Endothelial cell of umbilical vein (primary cell): ENCODE data around the gene DKK3. TPM values are rescaled to one million over a fixed set of nuclear protein-coding genes. Genes with fewer than 3 reads are reported as not detected.

Experiments
- BruUV-seq: library from RNA; stranded (reverse); fragments of 400-500 nt; replicated peaks from 2 replicates; lab custom pipeline; 2021; lab: Mats Ljungman, UMichigan
- CTCF ChIA-PET: fragments of 300-600, 350-600 bp; sonication (Branson Sonifier 250); formaldehyde crosslinking; loops from one replicate; lab custom pipeline; 2021; ENCODE audit warnings: antibody characterized with exemption, inconsistent platforms; lab: Charles Lee
- POLR2A ChIA-PET: fragments of 300-600, 350-600 bp; sonication (Branson Sonifier 250); formaldehyde crosslinking; loops from one replicate; lab custom pipeline; 2021; ENCODE audit warnings: antibody characterized with exemption, inconsistent platforms; lab: Charles Lee
- DNase-seq: peaks from one replicate; pipeline ENCODE4 v3.0.0-alpha.2; 2011; ENCODE audit warnings: low read depth, low spot score
- FAIRE-seq: peaks from 2 replicates; lab custom pipeline; 2011; peaks lifted over from hg19 to GRCh38; lab: Jason Lieb, UNC
- H2AFZ ChIP-seq: 2 replicates; pipeline ENCODE4 v1.6.0; 2012; ENCODE audit warnings: low read depth, low read length, control low read depth, inconsistent platforms
- H3K27ac ChIP-seq: 2 replicates; pipeline ENCODE4 v1.5.1; 2011; ENCODE audit warnings: low read depth, mild to moderate bottlenecking, control low read depth, low read length, moderate library complexity; ENCODE audit not compliant: insufficient read depth
- H3K27me3 ChIP-seq, 2 experiments: 2 replicates each; pipeline versions ENCODE4 v1.6.0 to v1.6.1; 2011; ENCODE audit warnings: low read length in 2 of 2, mixed read lengths in 1 of 2; ENCODE audit not compliant: control insufficient read depth in 2 of 2, insufficient read depth in 2 of 2
- H3K36me3 ChIP-seq, 2 experiments: 2 replicates in 1 of 2; 3 replicates in 1 of 2; pipeline ENCODE4 v1.5.1; 2011; ENCODE audit warnings: low read length in 2 of 2, mild to moderate bottlenecking in 1 of 2, moderate library complexity in 1 of 2; ENCODE audit not compliant: control insufficient read depth in 2 of 2, insufficient read depth in 2 of 2; ENCODE audit errors: extremely low read depth in 1 of 2
- H3K4me1 ChIP-seq: 3 replicates; pipeline ENCODE4 v1.5.1; 2011; ENCODE audit warnings: mild to moderate bottlenecking, low read length; ENCODE audit not compliant: control insufficient read depth, insufficient read depth; ENCODE audit errors: extremely low read depth
- H3K4me2 ChIP-seq: 2 replicates; pipeline ENCODE4 v1.6.1; 2011; ENCODE audit warnings: low read length, control low read depth, mixed read lengths; ENCODE audit not compliant: insufficient read depth
- H3K4me3 ChIP-seq, 3 experiments: fragments of 200-600 bp in 1 of 3; sonication (generic), shearing (Covaris generic) in 1 of 3; replicated peaks in 1 of 3; 2 replicates each; pipeline ENCODE4 v1.5.1; 2011 to 2016; ENCODE audit warnings: control low read depth in 3 of 3, low read length in 3 of 3, mild to moderate bottlenecking in 2 of 3, inconsistent platforms in 1 of 3, low read depth in 1 of 3, moderate library complexity in 1 of 3; ENCODE audit not compliant: insufficient read depth in 1 of 3
- H3K79me2 ChIP-seq: 2 replicates; pipeline ENCODE4 v1.6.0; 2012; ENCODE audit warnings: low read length, inconsistent platforms; ENCODE audit not compliant: control insufficient read depth, insufficient read depth
- H3K9ac ChIP-seq: replicated peaks from 2 replicates; pipeline ENCODE3; 2011; ENCODE audit warnings: low read length, control low read depth; ENCODE audit not compliant: insufficient read depth; ENCODE audit errors: extremely low read depth
- H3K9me1 ChIP-seq: replicated peaks from 3 replicates; pipeline ENCODE4 v1.6.0; 2011; ENCODE audit warnings: mild to moderate bottlenecking, low read length; ENCODE audit not compliant: control insufficient read depth, insufficient read depth; ENCODE audit errors: extremely low read depth
- H3K9me3 ChIP-seq: replicated peaks from 2 replicates; pipeline ENCODE4 v1.5.1; 2012; ENCODE audit warnings: low read length, inconsistent platforms; ENCODE audit not compliant: control insufficient read depth, insufficient read depth
- H4K20me1 ChIP-seq: replicated peaks from 2 replicates; pipeline ENCODE3; 2011; ENCODE audit warnings: mild to moderate bottlenecking, low read length; ENCODE audit not compliant: control insufficient read depth, insufficient read depth; ENCODE audit errors: extremely low read depth
- CTCF ChIP-seq, 2 donors: IDR thresholded peaks; 1 replicate in 1 of 2; 2 replicates in 1 of 2; pipeline ENCODE4 v1.5.1; 2011; ENCODE audit warnings: low read length in 2 of 2, mild to moderate bottlenecking in 2 of 2, moderate library complexity in 2 of 2, control low read depth in 1 of 2, inconsistent platforms in 1 of 2, low read depth in 1 of 2; ENCODE audit not compliant: insufficient read depth in 1 of 2; ENCODE audit errors: extremely low read depth in 1 of 2
- EZH2 ChIP-seq: IDR thresholded peaks from 2 replicates; pipeline ENCODE4 v1.6.1; 2012; ENCODE audit warnings: borderline replicate concordance, low read depth, mild to moderate bottlenecking, moderate library complexity, low read length, inconsistent platforms; ENCODE audit not compliant: severe bottlenecking
- GATA2 ChIP-seq: IDR thresholded peaks from 2 replicates; pipeline ENCODE4 v1.7.0; 2011; ENCODE audit warnings: low read depth, mild to moderate bottlenecking, moderate library complexity, mixed read lengths, low read length; ENCODE audit not compliant: insufficient read length, insufficient read depth
- MYC ChIP-seq: IDR thresholded peaks from one replicate; pipeline ENCODE4 v1.6.1; 2011; ENCODE audit warnings: mild to moderate bottlenecking, low read depth, low read length
- POLR2A ChIP-seq: IDR thresholded peaks from 2 replicates; pipeline ENCODE4 v1.6.1; 2012; ENCODE audit warnings: low read depth, mild to moderate bottlenecking, control low read depth, low read length
- dilution Hi-C: fragments of 300-500 bp; cut with MboI; formaldehyde crosslinking; loops from one replicate; pipeline ENCODE4 v1.15.0; 2019; ENCODE audit warnings: low sequenced_read_pairs; ENCODE audit not compliant: extremely low pct_ligation_motif_present
- intact Hi-C: fragments of 100-400 bp; cut with micrococcal nuclease; formaldehyde crosslinking; loops from one replicate; pipeline ENCODE4 v1.10.0; 2022
- polyA plus RNA-seq, 4 experiments: library from polyadenylated mRNA; depleted of rRNA in 3 of 4; stranded (reverse) in 3 of 4; unstranded in 1 of 4; fragments of >200 nt; gene quantifications; 2 replicates each; pipeline versions ENCODE4 v1.2.1 to v1.2.3, GENCODE V29; 2011 to 2012; ENCODE audit warnings: missing spikeins in 1 of 4
- total RNA-seq: library from RNA; stranded (reverse); gene quantifications from 2 replicates; pipeline ENCODE4 v1.2.3, GENCODE V29; 2021

DKK3 gene
- total and polyA plus RNA-seq, 2 donors (not counting 3 experiments of a cell fraction or from before 2014, with no cell fraction given) = 131 to 335 TPM

- H3K9me1 ChIP-seq = no peaks in the 10 kb centered on the region
- H3K4me2 ChIP-seq = no peak overlapping the region
- H3K4me1 ChIP-seq = no peaks in the 10 kb centered on the region
- H3K9me3 ChIP-seq = no peaks in the 10 kb centered on the region
- DNase-seq (peak; percentile 49), FAIRE-seq (peak; percentile 74)
- H3K4me3 ChIP-seq = no peak overlapping the region
- H3K27ac ChIP-seq = no peak overlapping the region
- TF ChIP-seq EZH2 (no peak), MYC (no peak), POLR2A (no peak), CTCF (IDR thresholded peaks at IDR 0.05; ENCODE audit: extremely low read depth in 1 of 2, insufficient read depth in 1 of 2, low read depth in 1 of 2, low read length in 2 of 2) (peak; percentile 80 to 86), GATA2 (no peak)
- dilution Hi-C loops (no loop called here), intact Hi-C loops (loop anchor here (1.0 kb wide), 1 partner anchor 77 kb away; no protein-coding TSS in a partner anchor)
- no peaks in the 10 kb centered on the region for H3K79me2 ChIP-seq
- no peak overlapping the region for H3K9ac ChIP-seq
- ChIA-PET POLR2A (interaction anchor here (1.0 kb wide), 1 partner anchor 10 kb away, joined by 3 read pairs; no protein-coding TSS in a partner anchor), CTCF (interaction anchor here (0.6 to 2.3 kb wide), 17 partner anchors 9 to 1178 kb away, joined by 3 to 31 read pairs (median 9); partner anchors contain the start of gene DKK3)
- H4K20me1 ChIP-seq = no peaks in the 10 kb centered on the region
- no peak overlapping the region for H2AFZ ChIP-seq
- H3K27me3 ChIP-seq = no peaks in the 10 kb centered on the region
- no TSS peak for BruUV-seq
- peaks cover 0 to 21% of the 10 kb centered on the region in 2 experiments for H3K36me3 ChIP-seq
These were observed 41.4 kb downstream of the DKK3 start for GRCh38 chr11:11966826-11967668.
